Pancreas (tissue), 10 donors: ENCODE results near the gene DIDO1. TPM values are rescaled to one million over a fixed set of nuclear protein-coding genes. Genes with fewer than 3 reads are reported as not detected.

ENCODE experiments used
- ATAC-seq, 4 donors: fragments of 200-7000 bp; cut with Tn5 transposase; one replicate each; pipeline versions ENCODE4 v1.8.0 to v1.9.1; 2020; ENCODE audit warnings: mild to moderate bottlenecking in 4 of 4, moderate library complexity in 4 of 4
- DNase-seq, 6 donors: peaks; one replicate each; pipeline ENCODE4 v3.0.0-alpha.2; 2020
- FAIRE-seq: peaks from 2 replicates; lab custom pipeline; 2012; peaks lifted over from hg19 to GRCh38; lab: Jason Lieb, UNC
- H3K27ac ChIP-seq, 4 donors: fragments of 200-600 bp; sonication (generic); 1 replicate in 3 of 4; 2 replicates in 1 of 4; pipeline versions ENCODE4 v1.5.0 to v1.8.0; 2020
- H3K27me3 ChIP-seq, 4 donors: fragments of 200-600 bp; one replicate each; pipeline ENCODE4 v1.8.0; 2021
- H3K36me3 ChIP-seq, 3 donors: fragments of 200-600 bp; sonication (generic) in 1 of 3; one replicate each; pipeline versions ENCODE4 v1.5.0 to v1.8.0; 2020 to 2021
- H3K4me1 ChIP-seq, 3 donors: fragments of 200-600 bp; one replicate each; pipeline ENCODE4 v1.8.0; 2021
- H3K4me3 ChIP-seq, 4 donors: fragments of 200-600 bp; sonication (generic) in 2 of 4; one replicate each; pipeline versions ENCODE4 v1.5.0 to v1.8.0; 2020 to 2021
- H3K9me3 ChIP-seq, 4 donors: fragments of 200-600 bp; one replicate each; pipeline ENCODE4 v1.8.0; 2021
- WGBS, 2 donors: extraction: QIAGEN DNeasy Blood & Tissue Kit; methylation state at CpG; one replicate each; pipeline ENCODE4 v1.1.7; 2013; 5-methylcytosine and 5-hydroxymethylcytosine counted together
- intact Hi-C, 3 donors: fragments of 100-400 bp; cut with DNase I; formaldehyde crosslinking; loops; one replicate each; pipeline versions ENCODE4 v1.11.1 to v1.14.2; 2022
- polyA plus RNA-seq, 2 donors: library from polyadenylated mRNA; stranded (reverse); fragments of 200-250 nt; gene quantifications; one replicate each; pipeline ENCODE4 v1.2.3, GENCODE V29; 2013
- total RNA-seq, 6 donors: library from RNA; stranded (reverse); fragmentation: NEBNext Ultra II Directional in 4 of 6; extraction: Animal tissue kit (Norgen Biotek cat#: 25700) in 4 of 6; gene quantifications; one replicate each; pipeline versions ENCODE4 v1.2.1 to v1.2.4, GENCODE V29; 2021 to 2023
- TF ChIP-seq, protein P1 (sequence below), 4 donors: fragments of 200-600 bp; sonication (generic) in 3 of 4; IDR thresholded peaks; one replicate each; pipeline versions ENCODE4 v1.5.0 to v1.8.0; 2021; ENCODE audit warnings: antibody characterized with exemption in 4 of 4
- donor health status: healthy with polysubstance abuse.
- donor health status: DM: no; HTN: no; CAD: no; lungs with moderate emphysema.
- donor health status: DM: no; HTN: no; CAD: no.
- donor health status: control.
- donor health status: control.
- donor health status: Bipolar disorder and iron deficiency.
- donor health status: DM: yes; HTN: yes; CAD: no.
- donor health status: DM: no; HTN: no; CAD: no.
- donor health status: DM: no; HTN: no; CAD: no.
- donor health status: DM: yes; HTN: yes; CAD: no.

DIDO1 gene
- total and polyA plus RNA-seq, 8 donors: 16.7 to 29.8 (median 18.5) TPM

DNA sequence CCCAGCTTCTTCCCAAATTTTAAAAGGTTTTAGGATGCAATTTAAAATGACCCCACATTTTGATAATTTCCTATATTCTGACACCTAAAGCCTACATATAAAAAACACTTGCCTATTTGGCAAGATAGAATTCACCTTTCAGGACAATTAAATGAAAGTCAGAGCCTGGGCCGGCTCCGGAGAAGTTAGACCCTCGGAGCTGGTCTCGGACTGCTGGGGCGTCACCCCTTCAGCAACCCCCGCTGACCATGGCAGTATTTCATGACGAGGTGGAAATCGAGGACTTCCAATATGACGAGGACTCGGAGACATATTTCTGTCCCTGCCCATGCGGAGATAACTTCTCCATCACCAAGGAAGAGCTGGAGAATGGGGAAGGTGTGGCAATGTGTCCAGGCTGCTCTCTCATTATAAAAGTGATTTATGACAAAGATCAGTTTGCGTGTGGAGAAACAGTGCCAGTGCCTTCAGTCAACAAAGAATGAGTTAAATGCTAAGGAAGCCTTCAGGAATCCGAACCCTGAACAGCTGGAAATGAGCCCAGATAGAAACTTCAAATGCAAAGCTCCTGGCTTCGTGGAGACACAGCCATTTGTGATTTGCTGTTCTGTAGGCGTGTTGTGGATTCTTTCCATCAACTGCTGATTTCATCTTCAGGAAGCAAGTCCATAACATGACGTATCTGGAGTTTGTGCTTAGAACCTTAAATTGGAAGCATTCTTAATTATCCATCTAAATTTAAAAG is 80.7 kb downstream of the DIDO1 start:
- no peaks in the 10 kb centered on the region for H3K9me3 ChIP-seq
- H3K27ac ChIP-seq: no peak overlapping the region
- intact Hi-C loops: no loop called here
- peak in 1 of 6 donors; percentile 49 for DNase-seq
- H3K4me3 ChIP-seq: no peak overlapping the region
- no peaks in the 10 kb centered on the region for H3K27me3 ChIP-seq
- FAIRE-seq: no peak
- H3K4me1 ChIP-seq: no peaks in the 10 kb centered on the region
- no peak for ATAC-seq
- 92 to 93% methylated on average over 16 of the region's 16 CpGs for WGBS, 2 donors
- H3K36me3 ChIP-seq: no peaks in the 10 kb centered on the region
- TF ChIP-seq, protein P1, sequence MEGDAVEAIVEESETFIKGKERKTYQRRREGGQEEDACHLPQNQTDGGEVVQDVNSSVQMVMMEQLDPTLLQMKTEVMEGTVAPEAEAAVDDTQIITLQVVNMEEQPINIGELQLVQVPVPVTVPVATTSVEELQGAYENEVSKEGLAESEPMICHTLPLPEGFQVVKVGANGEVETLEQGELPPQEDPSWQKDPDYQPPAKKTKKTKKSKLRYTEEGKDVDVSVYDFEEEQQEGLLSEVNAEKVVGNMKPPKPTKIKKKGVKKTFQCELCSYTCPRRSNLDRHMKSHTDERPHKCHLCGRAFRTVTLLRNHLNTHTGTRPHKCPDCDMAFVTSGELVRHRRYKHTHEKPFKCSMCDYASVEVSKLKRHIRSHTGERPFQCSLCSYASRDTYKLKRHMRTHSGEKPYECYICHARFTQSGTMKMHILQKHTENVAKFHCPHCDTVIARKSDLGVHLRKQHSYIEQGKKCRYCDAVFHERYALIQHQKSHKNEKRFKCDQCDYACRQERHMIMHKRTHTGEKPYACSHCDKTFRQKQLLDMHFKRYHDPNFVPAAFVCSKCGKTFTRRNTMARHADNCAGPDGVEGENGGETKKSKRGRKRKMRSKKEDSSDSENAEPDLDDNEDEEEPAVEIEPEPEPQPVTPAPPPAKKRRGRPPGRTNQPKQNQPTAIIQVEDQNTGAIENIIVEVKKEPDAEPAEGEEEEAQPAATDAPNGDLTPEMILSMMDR (IDR thresholded peaks at IDR 0.05): no peak

DNA sequence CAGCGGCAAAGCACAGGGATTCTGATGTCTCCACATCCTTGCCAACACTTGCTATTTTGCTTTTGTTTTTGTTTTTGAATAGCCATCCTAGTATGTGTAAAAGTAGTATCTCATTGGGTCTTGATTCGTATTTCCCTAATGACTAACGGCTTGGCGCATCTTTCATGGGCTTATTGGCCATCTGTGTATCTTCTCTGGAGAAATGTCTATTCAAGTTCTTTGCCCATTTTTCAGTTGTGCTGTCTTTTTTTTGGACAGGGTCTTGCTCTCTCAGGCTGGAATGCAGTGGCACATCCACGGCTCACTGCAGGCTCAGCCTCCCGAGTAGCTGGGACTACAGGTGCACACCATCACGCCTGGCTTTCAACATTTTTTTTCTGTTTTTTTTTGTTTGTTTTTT is 82.1 kb downstream of the DIDO1 start:
- Histone ChIP-seq H3K4me1 (no peaks in the 10 kb centered on the region), H3K4me3 (no peak overlapping the region), H3K9me3 (no peaks in the 10 kb centered on the region), H3K27me3 (no peaks in the 10 kb centered on the region), H3K36me3 (no peaks in the 10 kb centered on the region), H3K27ac (no peak overlapping the region)
- FAIRE-seq (no peak), DNase-seq (no peak), ATAC-seq (no peak)
- 95 to 99% methylated on average over 7 of the region's 7 CpGs for WGBS, 2 donors
- intact Hi-C loops: no loop called here
- TF ChIP-seq, protein P1 (IDR thresholded peaks at IDR 0.05): no peak

DNA sequence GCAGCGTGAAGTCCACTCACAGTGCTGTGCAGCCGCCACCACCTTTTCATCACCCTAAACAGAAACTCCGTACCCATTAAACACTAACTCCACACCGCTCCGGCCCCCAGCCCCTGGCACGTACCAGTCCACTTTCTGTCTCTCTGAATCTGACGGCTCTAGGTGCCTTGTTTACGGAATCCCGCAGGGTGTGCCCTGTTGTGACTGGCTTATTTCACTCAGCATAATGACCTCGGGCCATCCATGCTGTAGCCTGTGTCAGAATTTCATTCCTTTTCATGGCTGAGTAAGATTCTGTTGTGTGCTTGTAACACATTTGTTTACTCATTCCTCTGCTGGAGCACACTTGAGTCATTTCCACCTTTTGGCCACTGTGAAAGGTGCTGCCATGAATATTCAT is 82.6 kb downstream of the DIDO1 start:
- intact Hi-C loops: no loop called here
- TF ChIP-seq, protein P1 (IDR thresholded peaks at IDR 0.05): no peak
- no peak for ATAC-seq
- FAIRE-seq: no peak
- no peak overlapping the region for H3K4me3 ChIP-seq
- H3K9me3 ChIP-seq: no peaks in the 10 kb centered on the region
- no peaks in the 10 kb centered on the region for H3K36me3 ChIP-seq
- no peak overlapping the region for H3K27ac ChIP-seq
- no peaks in the 10 kb centered on the region for H3K4me1 ChIP-seq
- DNase-seq: peak in 1 of 6 donors; percentile 17
- WGBS, 2 donors: 95 to 96% methylated on average over 10 of the region's 10 CpGs
- H3K27me3 ChIP-seq: no peaks in the 10 kb centered on the region

- no peaks in the 10 kb centered on the region for H3K4me1 ChIP-seq
- TF ChIP-seq, protein P1 (IDR thresholded peaks at IDR 0.05): no peak
- H3K27me3 ChIP-seq: no peaks in the 10 kb centered on the region
- no peaks in the 10 kb centered on the region for H3K9me3 ChIP-seq
- ATAC-seq: no peak
- no peak overlapping the region for H3K4me3 ChIP-seq
- peak in 1 of 6 donors; percentile 21 for DNase-seq
- 84 to 88% methylated on average over 16 of the region's 16 CpGs for WGBS, 2 donors
- H3K27ac ChIP-seq: no peak overlapping the region
- H3K36me3 ChIP-seq: no peaks in the 10 kb centered on the region
- no peak for FAIRE-seq
- intact Hi-C loops: no loop called here
Observed at GRCh38 chr20:62841705-62842212, 84.5 kb downstream of the DIDO1 start.
